Measurements from ENCODE around the gene LILRB3.

LILRB3 gene

GRCh38 chr19:54209058-54209810 lies 13.6 kb downstream of the LILRB3 start:
- no peak overlapping the region for H2BK5ac ChIP-seq (ENCODE audit: low read depth, low read length, poor library complexity)
- no peak overlapping the region for H4K8ac ChIP-seq (ENCODE audit: low read depth, low read length)
- peaks cover 41 to 61% of the 10 kb centered on the region in 2 experiments for H3K36me3 ChIP-seq (ENCODE audit: control insufficient read depth in 1 of 2, insufficient read depth in 2 of 2, low read length in 2 of 2)
- H4K12ac ChIP-seq (ENCODE audit: low read depth, low read length) = no peak overlapping the region
- no peak overlapping the region for H3K9ac ChIP-seq (ENCODE audit: low read length)
- WGBS (ENCODE audit: extremely low coverage, insufficient coverage, insufficient read length) = no CpG with 5 or more reads among the region's 24 CpGs
- H2BK120ac ChIP-seq (ENCODE audit: insufficient read depth, low read length, poor library complexity) = no peak overlapping the region
- H2BK12ac ChIP-seq (ENCODE audit: low read length) = no peak overlapping the region
- H3K18ac ChIP-seq (ENCODE audit: low read length) = no peak overlapping the region
- no peak overlapping the region for H2AFZ ChIP-seq (ENCODE audit: insufficient read depth, low read length, poor library complexity)
- H3K4ac ChIP-seq (ENCODE audit: low read depth, low read length) = no peak overlapping the region
- peak; percentile 48 to 59 for DNase-seq
- no peak overlapping the region for H3K27ac ChIP-seq (ENCODE audit: low read depth, low read length)
- H4K91ac ChIP-seq (ENCODE audit: low read depth, low read length) = no peak overlapping the region
- H3K79me2 ChIP-seq (ENCODE audit: control insufficient read depth, insufficient read depth, low read length, poor library complexity) = peaks cover 2% of the 10 kb centered on the region
- H3K27me3 ChIP-seq (ENCODE audit: insufficient read depth, low read length) = no peaks in the 10 kb centered on the region
- no peak overlapping the region for H3K4me3 ChIP-seq (ENCODE audit: low read depth, low read length)
- H3K14ac ChIP-seq (ENCODE audit: low read length) = no peak overlapping the region
- H3K79me1 ChIP-seq (ENCODE audit: low read length) = no peaks in the 10 kb centered on the region
- no peaks in the 10 kb centered on the region for H3K9me3 ChIP-seq (ENCODE audit: insufficient read depth, low read depth, low read length)
- H3K4me1 ChIP-seq (ENCODE audit: control insufficient read depth in 1 of 2, insufficient read depth in 2 of 2, low read length in 2 of 2) = peaks cover 13 to 21% of the 10 kb centered on the region in 2 experiments
- no peak overlapping the region for H3K23ac ChIP-seq (ENCODE audit: low read length)
- H3K4me2 ChIP-seq (ENCODE audit: low read length) = no peak overlapping the region
- no peak overlapping the region for H2AK5ac ChIP-seq (ENCODE audit: low read length)

GRCh38 chr19:54208784-54209057 lies 14.1 kb downstream of the LILRB3 start:
- WGBS (ENCODE audit: extremely low coverage, insufficient coverage, insufficient read length) = no CpG with 5 or more reads among the region's 8 CpGs
- Histone ChIP-seq H3K79me1 (ENCODE audit: low read length) (no peaks in the 10 kb centered on the region), H3K4me1 (ENCODE audit: control insufficient read depth in 1 of 2, insufficient read depth in 2 of 2, low read length in 2 of 2) (peaks cover 13 to 21% of the 10 kb centered on the region in 2 experiments), H3K4me2 (ENCODE audit: low read length) (no peak overlapping the region), H3K23ac (ENCODE audit: low read length) (no peak overlapping the region), H3K4ac (ENCODE audit: low read depth, low read length) (no peak overlapping the region), H4K91ac (ENCODE audit: low read depth, low read length) (no peak overlapping the region), H3K79me2 (ENCODE audit: control insufficient read depth, insufficient read depth, low read length, poor library complexity) (peaks cover 2% of the 10 kb centered on the region), H2AFZ (ENCODE audit: insufficient read depth, low read length, poor library complexity) (peak overlapping the region; percentile 23), H3K18ac (ENCODE audit: low read length) (no peak overlapping the region), H2AK5ac (ENCODE audit: low read length) (no peak overlapping the region), H2BK12ac (ENCODE audit: low read length) (no peak overlapping the region), H2BK120ac (ENCODE audit: insufficient read depth, low read length, poor library complexity) (no peak overlapping the region), H3K27me3 (ENCODE audit: insufficient read depth, low read length) (no peaks in the 10 kb centered on the region), H3K27ac (ENCODE audit: low read depth, low read length) (no peak overlapping the region), H3K9me3 (ENCODE audit: insufficient read depth, low read depth, low read length) (no peaks in the 10 kb centered on the region), H4K12ac (ENCODE audit: low read depth, low read length) (no peak overlapping the region), H3K36me3 (ENCODE audit: control insufficient read depth in 1 of 2, insufficient read depth in 2 of 2, low read length in 2 of 2) (peaks cover 45 to 65% of the 10 kb centered on the region in 2 experiments), H2BK5ac (ENCODE audit: low read depth, low read length, poor library complexity) (no peak overlapping the region), H3K14ac (ENCODE audit: low read length) (no peak overlapping the region), H4K8ac (ENCODE audit: low read depth, low read length) (no peak overlapping the region), H3K4me3 (ENCODE audit: low read depth, low read length) (no peak overlapping the region), H3K9ac (ENCODE audit: low read length) (no peak overlapping the region)
- peak in 1 of 2 donors; percentile 32 for DNase-seq

- no peaks in the 10 kb centered on the region for H3K79me1 ChIP-seq (ENCODE audit: low read length)
- DNase-seq = peak; percentile 74 to 82
- peaks cover 2% of the 10 kb centered on the region for H3K79me2 ChIP-seq (ENCODE audit: control insufficient read depth, insufficient read depth, low read length, poor library complexity)
- peaks cover 15 to 21% of the 10 kb centered on the region in 2 experiments for H3K4me1 ChIP-seq (ENCODE audit: control insufficient read depth in 1 of 2, insufficient read depth in 2 of 2, low read length in 2 of 2)
- no peak overlapping the region for H3K9ac ChIP-seq (ENCODE audit: low read length)
- no peak overlapping the region for H3K4ac ChIP-seq (ENCODE audit: low read depth, low read length)
- H3K23ac ChIP-seq (ENCODE audit: low read length) = no peak overlapping the region
- H2BK120ac ChIP-seq (ENCODE audit: insufficient read depth, low read length, poor library complexity) = peak overlapping the region; percentile 19
- no peak overlapping the region for H4K8ac ChIP-seq (ENCODE audit: low read depth, low read length)
- no peak overlapping the region for H3K14ac ChIP-seq (ENCODE audit: low read length)
- H3K18ac ChIP-seq (ENCODE audit: low read length) = no peak overlapping the region
- no peak overlapping the region for H2BK12ac ChIP-seq (ENCODE audit: low read length)
- peak overlapping the region; percentile 23 for H2AFZ ChIP-seq (ENCODE audit: insufficient read depth, low read length, poor library complexity)
- no peaks in the 10 kb centered on the region for H3K9me3 ChIP-seq (ENCODE audit: insufficient read depth, low read depth, low read length)
- H3K4me3 ChIP-seq (ENCODE audit: low read depth, low read length) = no peak overlapping the region
- H3K27ac ChIP-seq (ENCODE audit: low read depth, low read length) = no peak overlapping the region
- peaks cover 50 to 71% of the 10 kb centered on the region in 2 experiments for H3K36me3 ChIP-seq (ENCODE audit: control insufficient read depth in 1 of 2, insufficient read depth in 2 of 2, low read length in 2 of 2)
- H3K4me2 ChIP-seq (ENCODE audit: low read length) = no peak overlapping the region
- no peak overlapping the region for H4K12ac ChIP-seq (ENCODE audit: low read depth, low read length)
- WGBS (ENCODE audit: extremely low coverage, insufficient coverage, insufficient read length) = no CpG with 5 or more reads among the region's 18 CpGs
- H3K27me3 ChIP-seq (ENCODE audit: insufficient read depth, low read length) = no peaks in the 10 kb centered on the region
- no peak overlapping the region for H2AK5ac ChIP-seq (ENCODE audit: low read length)
- H2BK5ac ChIP-seq (ENCODE audit: low read depth, low read length, poor library complexity) = no peak overlapping the region
- no peak overlapping the region for H4K91ac ChIP-seq (ENCODE audit: low read depth, low read length)
Measured at GRCh38 chr19:54207983-54208783, 14.6 kb downstream of the LILRB3 start.

- H3K23ac ChIP-seq (ENCODE audit: low read length) = no peak overlapping the region
- DNase-seq = peak; percentile 28 to 36
- no peak overlapping the region for H3K4ac ChIP-seq (ENCODE audit: low read depth, low read length)
Measured at GRCh38 chr19:54207676-54207982, 15.2 kb downstream of the LILRB3 start.

More at GRCh38 chr19:54207676-54207982, 15.2 kb downstream of the LILRB3 start:
- Histone ChIP-seq H3K79me1 (ENCODE audit: low read length) (no peaks in the 10 kb centered on the region), H3K18ac (ENCODE audit: low read length) (no peak overlapping the region), H2BK120ac (ENCODE audit: insufficient read depth, low read length, poor library complexity) (no peak overlapping the region), H3K79me2 (ENCODE audit: control insufficient read depth, insufficient read depth, low read length, poor library complexity) (peaks cover 7% of the 10 kb centered on the region), H3K36me3 (ENCODE audit: control insufficient read depth in 1 of 2, insufficient read depth in 2 of 2, low read length in 2 of 2) (peaks cover 53 to 76% of the 10 kb centered on the region in 2 experiments), H3K9me3 (ENCODE audit: insufficient read depth, low read depth, low read length) (no peaks in the 10 kb centered on the region), H3K4me1 (ENCODE audit: control insufficient read depth in 1 of 2, insufficient read depth in 2 of 2, low read length in 2 of 2) (peaks cover 17 to 25% of the 10 kb centered on the region in 2 experiments), H4K8ac (ENCODE audit: low read depth, low read length) (no peak overlapping the region), H3K9ac (ENCODE audit: low read length) (no peak overlapping the region), H4K91ac (ENCODE audit: low read depth, low read length) (no peak overlapping the region), H3K4me2 (ENCODE audit: low read length) (no peak overlapping the region), H2BK12ac (ENCODE audit: low read length) (no peak overlapping the region), H3K27me3 (ENCODE audit: insufficient read depth, low read length) (no peaks in the 10 kb centered on the region), H4K12ac (ENCODE audit: low read depth, low read length) (no peak overlapping the region), H3K4me3 (ENCODE audit: low read depth, low read length) (no peak overlapping the region), H2AFZ (ENCODE audit: insufficient read depth, low read length, poor library complexity) (no peak overlapping the region), H2BK5ac (ENCODE audit: low read depth, low read length, poor library complexity) (no peak overlapping the region), H2AK5ac (ENCODE audit: low read length) (no peak overlapping the region), H3K27ac (ENCODE audit: low read depth, low read length) (no peak overlapping the region), H3K14ac (ENCODE audit: low read length) (no peak overlapping the region)
- no CpG with 5 or more reads among the region's 5 CpGs for WGBS (ENCODE audit: extremely low coverage, insufficient coverage, insufficient read length)

Data from trophoblast cell (in vitro differentiated cells and primary cell).